Endothelial cell of umbilical vein (primary cell): Measurements from ENCODE around the gene NFU1. TPM values are rescaled to one million over a fixed set of nuclear protein-coding genes. Genes with fewer than 3 reads are reported as not detected.

Experiments
- BruUV-seq: library from RNA; stranded (reverse); fragments of 400-500 nt; replicated peaks from 2 replicates; lab custom pipeline; 2021; lab: Mats Ljungman, UMichigan
- CTCF ChIA-PET: fragments of 300-600, 350-600 bp; sonication (Branson Sonifier 250); formaldehyde crosslinking; loops from one replicate; lab custom pipeline; 2021; ENCODE audit warnings: antibody characterized with exemption, inconsistent platforms; lab: Charles Lee
- POLR2A ChIA-PET: fragments of 300-600, 350-600 bp; sonication (Branson Sonifier 250); formaldehyde crosslinking; loops from one replicate; lab custom pipeline; 2021; ENCODE audit warnings: antibody characterized with exemption, inconsistent platforms; lab: Charles Lee
- DNase-seq: peaks from one replicate; pipeline ENCODE4 v3.0.0-alpha.2; 2011; ENCODE audit warnings: low read depth, low spot score
- FAIRE-seq: peaks from 2 replicates; lab custom pipeline; 2011; peaks lifted over from hg19 to GRCh38; lab: Jason Lieb, UNC
- H2AFZ ChIP-seq: 2 replicates; pipeline ENCODE4 v1.6.0; 2012; ENCODE audit warnings: low read depth, low read length, control low read depth, inconsistent platforms
- H3K27ac ChIP-seq: 2 replicates; pipeline ENCODE4 v1.5.1; 2011; ENCODE audit warnings: low read depth, mild to moderate bottlenecking, control low read depth, low read length, moderate library complexity; ENCODE audit not compliant: insufficient read depth
- H3K27me3 ChIP-seq, 2 experiments: 2 replicates each; pipeline versions ENCODE4 v1.6.0 to v1.6.1; 2011; ENCODE audit warnings: low read length in 2 of 2, mixed read lengths in 1 of 2; ENCODE audit not compliant: control insufficient read depth in 2 of 2, insufficient read depth in 2 of 2
- H3K36me3 ChIP-seq, 2 experiments: 2 replicates in 1 of 2; 3 replicates in 1 of 2; pipeline ENCODE4 v1.5.1; 2011; ENCODE audit warnings: low read length in 2 of 2, mild to moderate bottlenecking in 1 of 2, moderate library complexity in 1 of 2; ENCODE audit not compliant: control insufficient read depth in 2 of 2, insufficient read depth in 2 of 2; ENCODE audit errors: extremely low read depth in 1 of 2
- H3K4me1 ChIP-seq: 3 replicates; pipeline ENCODE4 v1.5.1; 2011; ENCODE audit warnings: mild to moderate bottlenecking, low read length; ENCODE audit not compliant: control insufficient read depth, insufficient read depth; ENCODE audit errors: extremely low read depth
- H3K4me2 ChIP-seq: 2 replicates; pipeline ENCODE4 v1.6.1; 2011; ENCODE audit warnings: low read length, control low read depth, mixed read lengths; ENCODE audit not compliant: insufficient read depth
- H3K4me3 ChIP-seq, 3 experiments: fragments of 200-600 bp in 1 of 3; sonication (generic), shearing (Covaris generic) in 1 of 3; replicated peaks in 1 of 3; 2 replicates each; pipeline ENCODE4 v1.5.1; 2011 to 2016; ENCODE audit warnings: control low read depth in 3 of 3, low read length in 3 of 3, mild to moderate bottlenecking in 2 of 3, inconsistent platforms in 1 of 3, low read depth in 1 of 3, moderate library complexity in 1 of 3; ENCODE audit not compliant: insufficient read depth in 1 of 3
- H3K79me2 ChIP-seq: 2 replicates; pipeline ENCODE4 v1.6.0; 2012; ENCODE audit warnings: low read length, inconsistent platforms; ENCODE audit not compliant: control insufficient read depth, insufficient read depth
- H3K9ac ChIP-seq: replicated peaks from 2 replicates; pipeline ENCODE3; 2011; ENCODE audit warnings: low read length, control low read depth; ENCODE audit not compliant: insufficient read depth; ENCODE audit errors: extremely low read depth
- H3K9me1 ChIP-seq: replicated peaks from 3 replicates; pipeline ENCODE4 v1.6.0; 2011; ENCODE audit warnings: mild to moderate bottlenecking, low read length; ENCODE audit not compliant: control insufficient read depth, insufficient read depth; ENCODE audit errors: extremely low read depth
- H3K9me3 ChIP-seq: replicated peaks from 2 replicates; pipeline ENCODE4 v1.5.1; 2012; ENCODE audit warnings: low read length, inconsistent platforms; ENCODE audit not compliant: control insufficient read depth, insufficient read depth
- H4K20me1 ChIP-seq: replicated peaks from 2 replicates; pipeline ENCODE3; 2011; ENCODE audit warnings: mild to moderate bottlenecking, low read length; ENCODE audit not compliant: control insufficient read depth, insufficient read depth; ENCODE audit errors: extremely low read depth
- EZH2 ChIP-seq: IDR thresholded peaks from 2 replicates; pipeline ENCODE4 v1.6.1; 2012; ENCODE audit warnings: borderline replicate concordance, low read depth, mild to moderate bottlenecking, moderate library complexity, low read length, inconsistent platforms; ENCODE audit not compliant: severe bottlenecking
- FOS ChIP-seq: IDR thresholded peaks from 2 replicates; pipeline ENCODE4 v1.6.1; 2011; ENCODE audit warnings: mild to moderate bottlenecking, low read length, moderate library complexity, borderline replicate concordance; ENCODE audit not compliant: insufficient read depth
- GATA2 ChIP-seq: IDR thresholded peaks from 2 replicates; pipeline ENCODE4 v1.7.0; 2011; ENCODE audit warnings: low read depth, mild to moderate bottlenecking, moderate library complexity, mixed read lengths, low read length; ENCODE audit not compliant: insufficient read length, insufficient read depth
- JUN ChIP-seq: IDR thresholded peaks from 2 replicates; pipeline ENCODE4 v1.6.1; 2011; ENCODE audit warnings: borderline replicate concordance, low read depth; ENCODE audit not compliant: insufficient read length, insufficient read depth
- MYC ChIP-seq: IDR thresholded peaks from one replicate; pipeline ENCODE4 v1.6.1; 2011; ENCODE audit warnings: mild to moderate bottlenecking, low read depth, low read length
- POLR2A ChIP-seq: IDR thresholded peaks from 2 replicates; pipeline ENCODE4 v1.6.1; 2012; ENCODE audit warnings: low read depth, mild to moderate bottlenecking, control low read depth, low read length
- POLR2AphosphoS5 ChIP-seq: IDR thresholded peaks from 2 replicates; pipeline ENCODE4 v1.6.1; 2012; ENCODE audit warnings: low read depth, mild to moderate bottlenecking, control low read depth, low read length, moderate library complexity; ENCODE audit not compliant: insufficient read depth
- dilution Hi-C: fragments of 300-500 bp; cut with MboI; formaldehyde crosslinking; loops from one replicate; pipeline ENCODE4 v1.15.0; 2019; ENCODE audit warnings: low sequenced_read_pairs; ENCODE audit not compliant: extremely low pct_ligation_motif_present
- intact Hi-C: fragments of 100-400 bp; cut with micrococcal nuclease; formaldehyde crosslinking; loops from one replicate; pipeline ENCODE4 v1.10.0; 2022
- polyA plus RNA-seq, 4 experiments: library from polyadenylated mRNA; depleted of rRNA in 3 of 4; stranded (reverse) in 3 of 4; unstranded in 1 of 4; fragments of >200 nt; gene quantifications; 2 replicates each; pipeline versions ENCODE4 v1.2.1 to v1.2.3, GENCODE V29; 2011 to 2012; ENCODE audit warnings: missing spikeins in 1 of 4
- total RNA-seq: library from RNA; stranded (reverse); gene quantifications from 2 replicates; pipeline ENCODE4 v1.2.3, GENCODE V29; 2021
- TF ChIP-seq, protein P1 (sequence below): IDR thresholded peaks from 2 replicates; pipeline ENCODE4 v1.6.1; 2011; ENCODE audit not compliant: insufficient read depth, insufficient read length
- TF ChIP-seq, protein P2 (sequence below), 2 donors: IDR thresholded peaks; 1 replicate in 1 of 2; 2 replicates in 1 of 2; pipeline ENCODE4 v1.5.1; 2011; ENCODE audit warnings: low read length in 2 of 2, mild to moderate bottlenecking in 2 of 2, moderate library complexity in 2 of 2, control low read depth in 1 of 2, inconsistent platforms in 1 of 2, low read depth in 1 of 2; ENCODE audit not compliant: insufficient read depth in 1 of 2; ENCODE audit errors: extremely low read depth in 1 of 2

Gene NFU1
- total and polyA plus RNA-seq, 2 donors (not counting 3 experiments of a cell fraction or from before 2014, with no cell fraction given): 19.6 to 49.7 TPM

DNA sequence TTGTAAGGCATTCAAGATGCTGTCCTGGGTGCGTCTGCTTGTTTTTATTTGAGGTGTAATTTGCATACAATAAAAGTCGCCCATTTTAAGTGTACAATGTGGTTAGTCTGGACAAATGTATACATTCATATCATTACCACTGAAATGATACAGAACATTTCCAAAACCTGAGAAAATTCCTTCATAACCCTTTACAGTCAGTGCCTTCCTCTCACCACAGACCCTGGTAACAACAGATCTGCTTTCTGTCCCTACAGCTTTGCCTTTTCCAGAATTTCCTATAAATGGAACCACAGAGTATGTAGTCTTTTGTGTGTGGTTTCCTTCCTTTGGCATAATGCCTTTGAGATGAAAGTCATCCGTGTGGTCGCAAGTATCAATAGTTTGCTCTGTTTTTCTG, 45.8 kb upstream of the NFU1 start:
- TF ChIP-seq, protein P1, sequence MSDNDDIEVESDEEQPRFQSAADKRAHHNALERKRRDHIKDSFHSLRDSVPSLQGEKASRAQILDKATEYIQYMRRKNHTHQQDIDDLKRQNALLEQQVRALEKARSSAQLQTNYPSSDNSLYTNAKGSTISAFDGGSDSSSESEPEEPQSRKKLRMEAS: no peak
- TF ChIP-seq POLR2A (no peak), MYC (no peak), FOS (no peak), JUN (no peak), POLR2AphosphoS5 (no peak), GATA2 (no peak), EZH2 (no peak)
- TF ChIP-seq, protein P2, sequence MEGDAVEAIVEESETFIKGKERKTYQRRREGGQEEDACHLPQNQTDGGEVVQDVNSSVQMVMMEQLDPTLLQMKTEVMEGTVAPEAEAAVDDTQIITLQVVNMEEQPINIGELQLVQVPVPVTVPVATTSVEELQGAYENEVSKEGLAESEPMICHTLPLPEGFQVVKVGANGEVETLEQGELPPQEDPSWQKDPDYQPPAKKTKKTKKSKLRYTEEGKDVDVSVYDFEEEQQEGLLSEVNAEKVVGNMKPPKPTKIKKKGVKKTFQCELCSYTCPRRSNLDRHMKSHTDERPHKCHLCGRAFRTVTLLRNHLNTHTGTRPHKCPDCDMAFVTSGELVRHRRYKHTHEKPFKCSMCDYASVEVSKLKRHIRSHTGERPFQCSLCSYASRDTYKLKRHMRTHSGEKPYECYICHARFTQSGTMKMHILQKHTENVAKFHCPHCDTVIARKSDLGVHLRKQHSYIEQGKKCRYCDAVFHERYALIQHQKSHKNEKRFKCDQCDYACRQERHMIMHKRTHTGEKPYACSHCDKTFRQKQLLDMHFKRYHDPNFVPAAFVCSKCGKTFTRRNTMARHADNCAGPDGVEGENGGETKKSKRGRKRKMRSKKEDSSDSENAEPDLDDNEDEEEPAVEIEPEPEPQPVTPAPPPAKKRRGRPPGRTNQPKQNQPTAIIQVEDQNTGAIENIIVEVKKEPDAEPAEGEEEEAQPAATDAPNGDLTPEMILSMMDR (IDR thresholded peaks at IDR 0.05; ENCODE audit: extremely low read depth in 1 of 2, insufficient read depth in 1 of 2, low read depth in 1 of 2, low read length in 2 of 2): no peak
- H3K9me1 ChIP-seq: no peaks in the 10 kb centered on the region
- H3K36me3 ChIP-seq: peaks cover 8 to 10% of the 10 kb centered on the region in 2 experiments
- H3K79me2 ChIP-seq: no peaks in the 10 kb centered on the region
- ChIA-PET CTCF (interaction anchor here (1.1 to 1.7 kb wide), 2 partner anchors 18 to 46 kb away, joined by 4 to 5 read pairs; partner anchors contain the start of gene NFU1), POLR2A (interaction anchor here (0.6 kb wide), 1 partner anchor 113 kb away, joined by 3 read pairs; no protein-coding TSS in a partner anchor)
- FAIRE-seq (peak; percentile 70), DNase-seq (peak; percentile 74)
- no peak overlapping the region for H3K27ac ChIP-seq
- no peaks in the 10 kb centered on the region for H3K9me3 ChIP-seq
- no peak overlapping the region for H3K9ac ChIP-seq
- BruUV-seq: no TSS peak
- H4K20me1 ChIP-seq: peaks cover 3% of the 10 kb centered on the region
- no peak overlapping the region for H3K4me3 ChIP-seq
- no peak overlapping the region for H2AFZ ChIP-seq
- no peak overlapping the region for H3K4me2 ChIP-seq
- intact Hi-C loops: no loop called here
- dilution Hi-C loops: no loop called here
- peaks cover 10% of the 10 kb centered on the region for H3K4me1 ChIP-seq
- no peaks in the 10 kb centered on the region for H3K27me3 ChIP-seq
